MM.1S (cell line): ENCODE results near the gene CCDC51.

Experiments used
- EZH2 ChIP-seq: fragments of 300-600 bp; sonication (generic); optimal IDR thresholded peaks from 2 replicates; pipeline ENCODE3; 2017; ENCODE audit warnings: low read depth, mild to moderate bottlenecking, antibody characterized with exemption, low read length, mixed read lengths
- EZH2phosphoT487 ChIP-seq: fragments of 300-600 bp; sonication (generic); IDR thresholded peaks from 2 replicates; pipeline ENCODE4 v1.6.1; 2018; ENCODE audit warnings: antibody characterized with exemption, low read length

- TF ChIP-seq EZH2phosphoT487 (no peak), EZH2 (no peak)
Measured at GRCh38 chr3:48472923-48473616, 33.2 kb upstream of the CCDC51 start.
